Inferior parietal cortex (tissue), 1 donor: Measurements from ENCODE around the gene SSH3.

ENCODE experiments used
- DNase-seq: peaks from one replicate; pipeline ENCODE4 v3.0.0-alpha.2; 2016; ENCODE audit errors: extremely low spot score

Gene SSH3

DNA sequence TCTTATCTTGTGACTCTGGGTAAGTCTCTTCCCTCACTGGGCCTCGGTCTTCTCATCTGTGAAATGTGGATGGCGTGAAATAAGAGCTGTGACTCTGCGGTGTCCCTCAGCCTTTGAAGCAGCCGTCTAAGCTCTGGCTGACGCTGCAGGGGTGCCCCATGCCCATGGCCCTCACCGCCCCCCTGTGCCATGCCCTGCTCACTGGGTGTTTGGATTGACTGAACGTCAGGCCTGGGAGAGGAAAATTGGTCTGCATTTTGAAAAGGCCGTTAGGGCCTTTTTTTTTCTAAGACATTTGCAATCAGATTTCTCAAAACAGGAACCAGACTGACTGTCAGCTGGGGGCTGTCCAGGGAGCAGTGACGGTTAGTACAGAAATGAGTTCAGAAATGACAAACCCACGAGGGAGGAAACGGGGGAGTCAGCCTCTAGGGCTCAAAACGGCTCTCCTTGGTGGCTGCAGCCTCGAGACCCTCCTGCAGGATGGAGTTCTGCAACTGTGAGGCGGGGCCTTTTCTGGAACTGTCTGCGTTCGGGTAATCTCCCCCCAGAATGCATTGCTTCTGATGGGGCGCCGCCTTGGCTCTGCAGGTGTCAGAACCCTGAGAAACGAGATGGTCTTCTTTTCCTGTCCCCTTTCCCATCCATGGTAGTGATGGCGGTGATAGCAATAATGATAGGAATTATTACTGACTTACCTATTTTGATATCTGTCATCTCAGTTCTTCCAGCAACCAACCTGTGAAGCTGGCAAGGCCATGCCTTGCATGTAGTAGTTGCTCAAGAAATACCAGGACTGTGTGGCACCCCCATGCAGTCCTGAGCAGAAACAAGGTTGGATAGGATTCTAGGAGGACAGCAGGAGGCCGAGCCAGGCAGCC lies 35.0 kb upstream of the SSH3 start:
- no peak for DNase-seq

GRCh38 chr11:67268962-67269268 lies 34.4 kb upstream of the SSH3 start:
- DNase-seq = no peak

GRCh38 chr11:67269401-67270255 lies 33.7 kb upstream of the SSH3 start:
- DNase-seq = peak; percentile 11

GRCh38 chr11:67270256-67271204 lies 32.8 kb upstream of the SSH3 start:
- DNase-seq = peak; percentile 11

GRCh38 chr11:67271205-67271540 lies 32.2 kb upstream of the SSH3 start:
- DNase-seq = no peak

DNA sequence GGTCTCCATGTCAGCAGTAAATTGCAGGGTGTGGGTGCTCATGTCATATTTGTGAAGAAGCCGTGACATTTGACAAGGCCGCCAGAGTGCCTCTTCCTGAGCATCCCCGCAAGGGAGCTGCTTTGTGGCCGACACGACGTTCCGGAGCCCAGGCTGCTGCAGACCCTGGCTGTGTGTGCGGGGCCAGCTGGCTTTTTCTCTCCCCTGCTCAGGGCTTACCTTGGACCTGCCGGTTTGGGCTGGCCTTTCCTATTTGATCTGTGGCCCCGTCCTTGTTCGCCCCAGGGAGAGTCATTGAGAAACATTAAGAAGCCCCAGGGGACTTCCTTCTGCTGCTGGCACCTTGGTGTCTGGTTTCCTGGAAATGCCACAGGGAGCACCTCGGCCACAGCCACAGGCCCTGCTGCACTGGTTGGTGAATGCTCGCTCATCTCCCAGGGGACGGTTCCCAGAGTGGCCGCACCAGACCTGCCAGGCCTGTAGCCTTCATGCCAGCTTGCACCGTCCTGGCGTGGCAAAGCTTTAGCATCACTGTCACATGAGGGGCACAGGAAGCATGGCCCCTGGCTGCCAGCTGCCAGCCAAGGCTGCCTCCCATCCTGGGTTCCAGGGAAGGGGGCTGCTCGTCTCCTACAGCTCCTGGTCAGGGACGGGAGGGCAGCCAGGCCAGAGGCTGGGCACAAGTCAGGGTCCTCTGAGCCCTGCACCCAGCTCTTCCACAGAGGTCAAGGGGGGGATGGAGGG lies 31.6 kb upstream of the SSH3 start:
- no peak for DNase-seq

- no peak for DNase-seq
Measured at GRCh38 chr11:67272327-67273259, 30.7 kb upstream of the SSH3 start.

DNA sequence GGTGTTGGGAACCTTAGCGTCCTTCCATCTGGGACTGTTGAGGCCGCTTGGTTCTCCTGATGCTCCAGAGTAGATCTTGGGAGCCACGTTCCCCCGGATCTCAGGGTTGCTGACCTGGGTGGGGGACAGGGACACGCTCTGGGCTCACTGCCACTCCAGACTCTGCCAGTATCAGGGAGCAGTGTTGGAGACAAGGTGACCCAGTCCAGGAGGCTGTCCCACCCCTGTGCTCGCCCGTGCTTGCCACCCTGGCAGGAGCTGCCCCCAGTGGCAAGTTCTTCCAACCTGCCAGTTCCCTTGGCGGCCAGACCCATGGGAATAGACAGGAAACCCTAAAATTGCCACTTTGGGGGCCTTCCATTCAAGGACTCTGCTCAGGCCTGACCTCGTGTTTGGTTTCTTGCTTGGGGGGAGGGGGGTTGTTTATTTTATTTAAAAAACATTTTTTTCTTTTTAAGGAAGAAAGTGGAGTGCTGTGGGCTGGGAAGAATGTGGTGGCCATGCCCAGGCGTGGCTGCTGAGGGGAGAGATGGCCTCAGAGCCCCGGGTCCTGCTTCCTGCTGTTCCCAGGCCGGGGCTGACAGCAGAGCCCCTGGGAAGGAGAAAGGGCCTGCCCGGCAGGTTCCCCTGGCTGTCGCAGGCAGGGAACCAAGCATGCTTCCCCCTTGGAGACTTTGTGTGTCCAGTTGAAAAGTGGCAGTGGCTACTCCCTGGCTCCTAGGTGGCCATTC lies 29.9 kb upstream of the SSH3 start:
- no peak for DNase-seq

- DNase-seq = no peak
Measured at GRCh38 chr11:67274768-67275605, 28.3 kb upstream of the SSH3 start.

DNA sequence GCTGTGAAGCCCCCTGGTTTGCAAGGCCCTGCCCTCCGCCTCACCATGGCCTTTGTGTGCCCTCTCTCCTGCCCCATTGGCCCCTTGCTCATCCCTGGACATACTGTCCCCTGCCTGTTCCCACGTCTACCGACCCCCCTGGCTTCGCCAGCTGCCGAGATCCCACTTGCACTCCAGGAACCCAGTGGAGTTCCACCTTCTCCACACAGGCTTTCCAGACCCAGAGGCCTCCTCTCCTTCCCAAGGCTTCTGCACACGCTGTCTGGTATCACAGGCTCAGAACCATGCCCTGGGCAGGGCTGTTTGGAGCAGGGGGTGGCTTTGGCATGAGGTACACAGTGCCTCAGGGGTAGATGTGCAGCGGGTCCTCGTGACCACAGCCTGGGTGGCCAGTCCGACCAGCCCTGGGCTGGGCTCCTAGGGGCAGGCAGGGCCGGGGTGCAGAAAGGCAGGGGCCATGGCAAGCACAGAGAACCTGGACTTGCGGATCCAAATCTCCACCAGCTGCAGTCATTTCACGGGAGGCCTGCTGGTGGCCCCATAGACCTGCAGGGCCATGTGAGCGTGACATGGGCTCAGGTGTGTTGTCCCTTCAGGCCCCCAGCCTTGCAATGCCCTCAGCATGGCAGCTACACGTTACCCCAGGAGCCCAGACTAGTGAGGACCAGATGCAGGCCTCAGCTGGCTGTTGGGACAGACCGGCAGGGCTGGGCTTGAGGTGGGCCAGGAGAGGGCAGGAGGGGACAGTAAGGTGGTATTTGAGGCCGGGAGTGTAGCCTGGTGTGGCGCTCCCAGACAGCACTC lies 27.5 kb upstream of the SSH3 start:
- DNase-seq = no peak

- no peak for DNase-seq
Measured at GRCh38 chr11:67276781-67277230, 26.5 kb upstream of the SSH3 start.

DNA sequence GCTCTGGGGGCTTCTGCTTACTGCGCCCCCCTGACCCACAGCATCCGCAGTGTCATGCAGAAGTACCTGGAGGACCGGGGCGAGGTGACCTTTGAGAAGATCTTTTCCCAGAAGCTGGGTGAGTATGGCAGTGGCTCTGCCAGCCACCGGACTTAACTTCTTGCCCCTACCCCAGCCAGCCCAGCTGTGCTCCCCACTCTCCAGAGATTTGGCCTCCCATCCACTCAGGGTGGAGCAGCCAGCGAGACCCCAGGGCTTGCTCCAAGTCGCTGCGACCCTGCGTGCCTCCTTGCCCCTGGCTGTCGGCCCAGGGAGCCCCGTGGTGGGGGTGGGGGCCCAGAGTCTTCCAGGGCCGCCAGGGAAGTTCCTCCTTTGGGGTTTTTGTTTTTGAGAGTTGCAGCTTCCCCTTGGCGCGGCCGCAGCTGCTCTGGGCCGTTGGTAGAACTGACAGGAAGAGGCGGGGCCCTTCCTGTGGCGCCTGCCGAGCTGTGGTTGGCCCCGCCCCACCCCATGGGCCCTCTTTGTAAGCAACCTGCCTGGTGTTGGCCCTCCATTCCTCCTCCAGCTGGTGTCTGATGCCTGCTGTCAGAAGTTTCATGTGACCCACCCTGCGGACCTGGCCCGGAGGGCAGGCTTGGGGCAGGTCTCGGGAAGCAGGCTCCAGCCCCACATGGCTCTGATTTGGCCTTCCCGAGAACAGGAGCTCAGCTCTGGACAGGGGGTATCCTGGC lies 25.9 kb upstream of the SSH3 start:
- peak; percentile 43 for DNase-seq

DNA sequence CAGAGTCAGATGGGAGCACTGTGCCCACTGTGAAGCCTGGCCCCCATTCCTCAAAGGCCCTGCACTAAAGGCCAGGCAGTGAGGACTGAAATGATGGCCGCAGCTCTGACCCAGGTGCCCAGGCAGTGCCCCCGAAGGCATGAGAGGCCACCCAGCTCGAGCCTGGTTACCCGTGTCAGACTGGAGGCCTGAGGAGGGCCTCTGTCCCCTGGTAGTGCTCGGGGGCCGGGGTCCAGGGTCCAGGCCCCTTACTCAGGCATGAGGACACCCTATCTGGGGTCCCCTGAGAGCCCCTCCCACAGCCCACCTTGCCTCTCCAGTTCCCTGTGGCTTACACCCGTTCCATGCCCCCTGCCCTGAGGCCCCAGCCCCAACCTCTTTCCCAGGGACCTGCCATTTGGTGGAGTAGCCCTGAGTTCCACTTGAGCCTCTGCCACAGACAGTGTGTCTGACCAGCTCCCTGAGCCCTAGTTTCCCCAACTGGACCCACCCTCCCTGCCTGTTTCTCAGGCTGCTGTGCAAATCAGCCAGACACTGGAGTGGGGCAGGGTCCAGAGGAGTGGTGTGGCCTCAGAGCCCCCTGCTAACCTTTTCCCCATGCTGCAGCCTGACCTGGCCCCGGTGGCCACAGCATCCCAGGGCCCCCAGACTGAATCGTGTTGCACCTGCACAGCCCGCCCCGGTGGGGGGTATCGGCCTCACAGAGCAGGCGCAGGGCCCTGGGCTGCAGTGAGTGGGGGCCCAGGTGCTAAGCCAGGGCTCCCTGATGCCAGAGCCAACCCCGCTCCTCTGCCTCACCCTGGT lies 25.0 kb upstream of the SSH3 start:
- DNase-seq = no peak

DNA sequence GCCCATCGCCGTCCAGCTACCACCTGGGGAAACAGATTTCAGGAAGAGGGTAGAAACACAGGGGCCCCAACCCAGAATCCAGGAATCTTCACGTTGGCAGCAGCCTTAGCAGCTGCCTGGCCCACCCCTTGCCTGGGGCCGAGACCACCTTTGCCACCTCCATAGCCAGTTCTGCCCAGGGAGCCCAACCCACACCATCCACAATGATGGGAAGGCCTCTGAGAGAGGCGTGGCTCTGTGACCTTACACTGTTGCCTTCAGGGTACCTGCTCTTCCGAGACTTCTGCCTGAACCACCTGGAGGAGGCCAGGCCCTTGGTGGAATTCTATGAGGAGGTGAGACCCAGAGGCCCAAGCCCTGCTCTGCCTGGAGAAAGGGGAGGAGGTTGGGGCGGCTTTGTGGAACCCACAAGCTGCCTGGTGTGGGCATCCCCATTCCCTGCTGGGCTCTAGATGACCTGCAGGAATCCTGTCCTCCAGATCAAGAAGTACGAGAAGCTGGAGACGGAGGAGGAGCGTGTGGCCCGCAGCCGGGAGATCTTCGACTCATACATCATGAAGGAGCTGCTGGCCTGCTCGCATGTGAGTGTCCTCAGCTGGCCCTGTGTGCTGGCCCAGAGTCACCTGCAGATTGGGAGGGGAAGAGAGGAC lies 24.3 kb upstream of the SSH3 start:
- no peak for DNase-seq

GRCh38 chr11:67279589-67280340 lies 23.6 kb upstream of the SSH3 start:
- DNase-seq = no peak
